K562 treated with DMSO at 1 percent for 12 hours (cell line): Measurements from ENCODE around the gene WSCD1. TPM values are rescaled to one million over a fixed set of nuclear protein-coding genes. Genes with fewer than 3 reads are reported as not detected.

Experiments
- total RNA-seq: library from RNA; unstranded; fragments of 300-600 nt; gene quantifications from 2 replicates; pipeline ENCODE4 v1.2.3, GENCODE V29; 2022; ENCODE audit not compliant: insufficient read depth

WSCD1 gene
- total RNA-seq = 0.52 TPM in 1 of 2 replicates, not detected in the other

DNA sequence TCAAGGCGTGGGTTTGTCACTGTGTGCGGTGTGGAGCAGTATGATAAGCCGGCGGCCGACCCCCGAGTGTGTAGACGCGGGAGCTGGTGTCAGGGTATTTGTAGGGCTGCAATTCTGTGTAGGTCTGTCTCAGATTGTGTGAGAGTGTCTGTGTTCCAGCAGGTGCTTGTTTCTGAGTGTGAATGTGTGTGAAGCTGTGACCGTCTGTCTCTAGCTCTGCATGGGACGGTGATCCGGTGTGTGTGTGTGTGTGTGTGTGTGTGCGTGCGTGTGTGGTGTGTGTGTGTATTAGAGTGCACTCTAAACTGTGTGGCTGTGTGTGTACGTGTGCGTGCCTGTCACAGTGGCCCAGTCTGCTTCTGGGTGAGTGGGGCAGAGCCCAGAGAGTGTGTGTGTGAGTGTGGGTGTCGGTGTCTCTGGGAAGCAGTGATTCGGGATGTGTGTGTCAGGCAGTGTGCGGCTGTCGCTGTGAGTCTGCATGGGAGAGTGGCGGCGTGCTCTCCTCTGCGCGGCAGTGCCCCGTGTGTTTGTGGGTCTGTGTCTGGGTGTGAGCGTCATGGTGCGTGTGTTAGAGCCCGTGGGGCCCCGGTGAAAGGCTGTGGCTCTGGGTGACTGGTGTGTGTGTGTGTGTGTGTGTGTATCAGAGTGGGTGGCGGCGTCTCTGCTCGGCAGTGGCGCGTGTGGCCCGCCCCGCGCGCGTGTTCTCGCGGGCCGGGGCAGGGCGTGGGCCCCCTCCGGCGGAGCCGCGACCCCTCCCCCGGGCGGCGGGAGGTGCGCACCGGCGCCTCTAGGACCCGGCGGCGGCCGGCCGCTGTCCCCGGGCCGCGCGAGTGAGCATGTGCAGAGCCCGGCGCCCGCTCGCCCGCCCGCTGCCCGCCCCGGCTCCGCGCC, at the start of gene WSCD1:
TSS of gene WSCD1 (plus strand) at position 841 of the 891 bp plus-strand sequence. CDS start 10,280 bp downstream, outside the sequence.

